SK-N-SH (cell line): ENCODE results near the gene ASIP. TPM values are rescaled to one million over a fixed set of nuclear protein-coding genes. Genes with fewer than 3 reads are reported as not detected.

Experiments
- CTCF ChIA-PET: fragments of 300-600, 350-600 bp; formaldehyde crosslinking; extraction: SDS; loops from one replicate; lab custom pipeline; 2021; lab: Yijun Ruan, JAX
- POLR2A ChIA-PET: fragments of 350-600 bp; sonication (Branson Sonifier 250); formaldehyde crosslinking; extraction: SDS; loops from one replicate; lab custom pipeline; 2020; ENCODE audit warnings: antibody characterized with exemption, inconsistent platforms; lab: Yijun Ruan, JAX
- DNase-seq: peaks from one replicate; pipeline ENCODE4 v3.0.0; 2012
- H2AFZ ChIP-seq: fragments of 200-600 bp; sonication (generic); 2 replicates; pipeline ENCODE4 v1.8.1; 2016; ENCODE audit warnings: antibody characterized with exemption, mild to moderate bottlenecking, low read depth
- H3F3A ChIP-seq: fragments of 200-600 bp; sonication (generic); replicated peaks from 2 replicates; pipeline ENCODE3; 2016; ENCODE audit warnings: antibody characterized with exemption, mild to moderate bottlenecking; ENCODE audit not compliant: insufficient read depth
- H3K27ac ChIP-seq, 2 experiments: fragments of 200-500 bp in 1 of 2; fragments of 200-600 bp in 1 of 2; sonication (Bioruptor generic) in 1 of 2; sonication (generic), shearing (Covaris generic) in 1 of 2; 2 replicates each; pipeline versions ENCODE4 v1.5.1 to v1.6.1; 2014 to 2016; ENCODE audit warnings: low read depth in 2 of 2, inconsistent platforms in 1 of 2, low read length in 1 of 2, mild to moderate bottlenecking in 1 of 2, mixed read lengths in 1 of 2
- H3K27me3 ChIP-seq: fragments of 200-600 bp; sonication (generic), shearing (Covaris generic); 2 replicates; pipeline ENCODE4 v1.6.1; 2016; ENCODE audit warnings: mixed run types; ENCODE audit not compliant: insufficient read depth
- H3K36me3 ChIP-seq, 2 experiments: fragments of 200-500 bp in 1 of 2; fragments of 200-600 bp in 1 of 2; sonication (Bioruptor generic) in 1 of 2; sonication (generic) in 1 of 2; replicated peaks in 1 of 2; 2 replicates each; pipeline versions ENCODE3 to v1.5.1; 2014 to 2016; ENCODE audit warnings: low read length in 1 of 2, mild to moderate bottlenecking in 1 of 2; ENCODE audit not compliant: insufficient read depth in 2 of 2, control insufficient read depth in 1 of 2
- H3K4me1 ChIP-seq, 2 experiments: fragments of 200-500 bp in 1 of 2; fragments of 200-600 bp in 1 of 2; sonication (Bioruptor generic) in 1 of 2; sonication (generic), shearing (Covaris generic) in 1 of 2; 2 replicates each; pipeline versions ENCODE4 v1.5.1 to v1.6.1; 2014 to 2016; ENCODE audit warnings: low read depth in 1 of 2, low read length in 1 of 2, mixed run types in 1 of 2; ENCODE audit not compliant: insufficient read depth in 2 of 2, control insufficient read depth in 1 of 2
- H3K4me2 ChIP-seq: fragments of 200-600 bp; sonication (generic), shearing (Covaris generic); 2 replicates; pipeline ENCODE4 v1.6.1; 2017; ENCODE audit warnings: mixed run types
- H3K4me3 ChIP-seq, 2 experiments: fragments of 200-500 bp in 1 of 2; fragments of 200-600 bp in 1 of 2; sonication (Bioruptor generic) in 1 of 2; sonication (generic), shearing (Covaris generic) in 1 of 2; 2 replicates each; pipeline versions ENCODE4 v1.5.1 to v1.8.1; 2014 to 2016; ENCODE audit warnings: low read depth in 2 of 2, inconsistent platforms in 1 of 2, low read length in 1 of 2, mild to moderate bottlenecking in 1 of 2, mixed read lengths in 1 of 2, moderate library complexity in 1 of 2
- H3K79me2 ChIP-seq: fragments of 200-600 bp; sonication (generic); 2 replicates; pipeline ENCODE4 v1.8.1; 2017; ENCODE audit warnings: mild to moderate bottlenecking; ENCODE audit not compliant: insufficient read depth
- H3K9ac ChIP-seq: fragments of 200-600 bp; sonication (generic); 2 replicates; pipeline ENCODE4 v1.6.1; 2017; ENCODE audit warnings: mixed run types
- H3K9me2 ChIP-seq: fragments of 200-600 bp; sonication (generic); 2 replicates; pipeline ENCODE4 v1.6.1; 2017; ENCODE audit warnings: mixed run types
- H3K9me3 ChIP-seq: fragments of 200-600 bp; sonication (generic); 2 replicates; pipeline ENCODE4 v1.6.1; 2017; ENCODE audit warnings: mixed run types, mild to moderate bottlenecking, moderate library complexity
- H4K20me1 ChIP-seq: fragments of 200-600 bp; sonication (generic); 2 replicates; pipeline ENCODE4 v1.6.1; 2017; ENCODE audit warnings: mild to moderate bottlenecking, mixed run types; ENCODE audit not compliant: insufficient read depth
- CHD2 ChIP-seq: fragments of 150-350 bp; IDR thresholded peaks from 2 replicates; pipeline ENCODE4 v1.6.1; 2018; ENCODE audit warnings: low read length; ENCODE audit not compliant: partially characterized antibody
- EP300 ChIP-seq, 2 experiments: IDR thresholded peaks; 2 replicates each; pipeline versions ENCODE4 v1.4.0 to v1.6.1; 2012; ENCODE audit warnings: borderline replicate concordance in 1 of 2, low read depth in 1 of 2, low read length in 1 of 2
- EZH2phosphoT487 ChIP-seq: fragments of 200-600 bp; sonication (generic); IDR thresholded peaks from 2 replicates; pipeline ENCODE4 v1.6.1; 2017; ENCODE audit warnings: low read depth, mixed run types, mild to moderate bottlenecking, antibody characterized with exemption, moderate library complexity, borderline replicate concordance
- FOSL2 ChIP-seq: IDR thresholded peaks from 2 replicates; pipeline ENCODE4 v1.4.0; 2012; ENCODE audit warnings: low read depth, mild to moderate bottlenecking, moderate library complexity, borderline replicate concordance
- IRF3 ChIP-seq: fragments of 150-350 bp; IDR thresholded peaks from 2 replicates; pipeline ENCODE4 v1.6.1; 2016; ENCODE audit warnings: mild to moderate bottlenecking, low read depth, low read length
- MEF2A ChIP-seq: IDR thresholded peaks from 2 replicates; pipeline ENCODE4 v1.4.0; 2012; ENCODE audit warnings: low read depth, borderline replicate concordance
- MXI1 ChIP-seq: IDR thresholded peaks from 2 replicates; pipeline ENCODE4 v1.6.1; 2012; ENCODE audit warnings: mild to moderate bottlenecking, low read depth, low read length, improper control_type of control experiment
- POLR2AphosphoS5 ChIP-seq: IDR thresholded peaks from 2 replicates; pipeline ENCODE4 v1.6.1; 2012; ENCODE audit warnings: low read depth, low read length
- SIN3A ChIP-seq: IDR thresholded peaks from 2 replicates; pipeline ENCODE4 v1.6.1; 2012; ENCODE audit warnings: low read depth, mild to moderate bottlenecking, low read length, moderate library complexity, borderline replicate concordance
- SMC3 ChIP-seq: IDR thresholded peaks from 2 replicates; pipeline ENCODE4 v1.6.1; 2012; ENCODE audit warnings: low read depth, low read length, improper control_type of control experiment
- WGBS: methylation state at CpG from one replicate; pipeline ENCODE4 v1.1.6; 2017; ENCODE audit warnings: low lambda C conversion rate; 5-methylcytosine and 5-hydroxymethylcytosine counted together
- polyA plus RNA-seq, 3 experiments: library from polyadenylated mRNA; depleted of rRNA; stranded (reverse); fragments of >200 nt; gene quantifications; 2 replicates each; pipeline ENCODE4 v1.2.3, GENCODE V29; 2012

The ASIP gene
- 0.15 TPM in 1 of 2 replicates, not detected in the other for polyA plus RNA-seq (2012; rRNA removed)
- polyA plus RNA-seq (2012; cell fraction: cytosol; rRNA removed) = not detected in 2 replicates
- polyA plus RNA-seq (2012; cell fraction: nucleus; rRNA removed) = not detected in 2 replicates

- Histone ChIP-seq H3K9me2 (no peaks in the 10 kb centered on the region), H3K36me3 (no peaks in the 10 kb centered on the region), H2AFZ (no peak within 1 kb of the TSS), H3K27ac (no peak within 1 kb of the TSS), H3K4me3 (no peak within 1 kb of the TSS), H3K9ac (no peak within 1 kb of the TSS), H3K27me3 (no peaks in the 10 kb centered on the region), H3K4me2 (no peak within 1 kb of the TSS), H4K20me1 (no peaks in the 10 kb centered on the region), H3F3A (no peaks in the 10 kb centered on the region), H3K9me3 (peaks cover 17% of the 10 kb centered on the region), H3K79me2 (no peaks in the 10 kb centered on the region), H3K4me1 (peaks cover 0 to 5% of the 10 kb centered on the region in 2 experiments; a peak in 1 of 4 replicates)
- DNase-seq = no peak
- 68% methylated on average over 9 of the region's 9 CpGs for WGBS
- CTCF ChIA-PET = interaction anchor here (0.7 to 1.5 kb wide), 2 partner anchors 16 to 50 kb away, joined by 4 read pairs; no protein-coding TSS in a partner anchor
- TF ChIP-seq EP300 (IDR thresholded peaks at IDR 0.05; ENCODE audit: borderline replicate concordance in 1 of 2, low read depth in 1 of 2, low read length in 1 of 2) (no peak), SIN3A (no peak), MEF2A (no peak), CHD2 (no peak), FOSL2 (no peak)
- POLR2A ChIA-PET = no interaction called here
These were observed at the start of gene ASIP for GRCh38 chr20:34240693-34241615. ASIP (plus strand) TSS chr20:34241423; CDS start chr20:34260375, 18,952 bp downstream.

- Histone ChIP-seq H3K27ac (no peak overlapping the region), H3K36me3 (no peaks in the 10 kb centered on the region), H3K27me3 (peaks cover 8% of the 10 kb centered on the region; the same call in 1 of the 2 replicates), H4K20me1 (no peaks in the 10 kb centered on the region), H3K4me3 (no peak overlapping the region), H3F3A (no peaks in the 10 kb centered on the region), H3K4me2 (no peak overlapping the region), H3K4me1 (peaks cover 0 to 14% of the 10 kb centered on the region in 2 experiments; a peak in 2 of 4 replicates), H3K9ac (no peak overlapping the region), H3K9me3 (no peaks in the 10 kb centered on the region), H2AFZ (no peak overlapping the region), H3K9me2 (no peaks in the 10 kb centered on the region), H3K79me2 (no peaks in the 10 kb centered on the region)
- TF ChIP-seq MXI1 (no peak), EZH2phosphoT487 (no peak), POLR2AphosphoS5 (no peak), SMC3 (no peak), IRF3 (no peak)
- WGBS = 66% methylated on average over 3 of the region's 3 CpGs
- no peak for DNase-seq
- CTCF ChIA-PET = interaction anchor here (0.9 to 3.9 kb wide), 3 partner anchors 22 to 515 kb away, joined by 3 to 19 read pairs (median 4); no protein-coding TSS in a partner anchor
- POLR2A ChIA-PET = interaction anchor here (0.6 to 0.7 kb wide), 2 partner anchors 24 to 212 kb away, joined by 3 to 4 read pairs; no protein-coding TSS in a partner anchor
These were observed 48.2 kb upstream of the ASIP start for GRCh38 chr20:34193051-34193450.
